A673 (cell line): ENCODE results near the gene FKTN. TPM values are rescaled to one million over a fixed set of nuclear protein-coding genes. Genes with fewer than 3 reads are reported as not detected.

Experiments
- Bru-seq: library from RNA; stranded (reverse); fragments of 400-500 nt; gene quantifications from one replicate; lab custom pipeline; 2021; lab: Mats Ljungman, UMichigan
- BruChase-seq, 2 experiments: library from RNA; stranded (reverse); fragments of 400-500 nt; gene quantifications; one replicate each; lab custom pipeline; 2021; lab: Mats Ljungman, UMichigan
- BruUV-seq: library from RNA; stranded (reverse); fragments of 400-500 nt; replicated peaks from 2 replicates; lab custom pipeline; 2021; lab: Mats Ljungman, UMichigan
- CTCF ChIA-PET: fragments of 300-600 bp; sonication (Branson Sonifier 250); formaldehyde crosslinking; loops from one replicate; lab custom pipeline; 2022; ENCODE audit warnings: antibody characterized with exemption; lab: Charles Lee
- POLR2A ChIA-PET: fragments of 300-600 bp; sonication (Branson Sonifier 250); formaldehyde crosslinking; loops from one replicate; lab custom pipeline; 2022; ENCODE audit warnings: antibody characterized with exemption; ENCODE audit not compliant: low non-redundant PET; lab: Charles Lee
- DNase-seq: peaks from one replicate; pipeline ENCODE4 v3.0.0-alpha.2; 2015; ENCODE audit warnings: low spot score
- H3K27ac ChIP-seq: fragments of 200-600 bp; sonication (generic); 2 replicates; pipeline ENCODE4 v1.5.1; 2016; ENCODE audit warnings: mixed run types, low read depth, mild to moderate bottlenecking, mixed read lengths, antibody characterized with exemption, low read length; ENCODE audit not compliant: poor library complexity, severe bottlenecking
- H3K27me3 ChIP-seq: fragments of 200-600 bp; sonication (generic); replicated peaks from 2 replicates; pipeline ENCODE4 v1.6.1; 2017; ENCODE audit warnings: mixed run types, low read depth, mild to moderate bottlenecking, mixed read lengths, antibody characterized with exemption, low read length; ENCODE audit not compliant: insufficient read depth, poor library complexity
- H3K36me3 ChIP-seq: fragments of 200-600 bp; sonication (generic); 2 replicates; pipeline ENCODE4 v1.6.1; 2016; ENCODE audit warnings: mixed run types, mild to moderate bottlenecking, mixed read lengths, antibody characterized with exemption, low read length; ENCODE audit not compliant: insufficient read depth, poor library complexity, severe bottlenecking
- H3K4me1 ChIP-seq: fragments of 200-600 bp; sonication (generic); 2 replicates; pipeline ENCODE4 v1.6.1; 2017; ENCODE audit warnings: mixed run types, mild to moderate bottlenecking, mixed read lengths, antibody characterized with exemption, low read length; ENCODE audit not compliant: insufficient read depth, poor library complexity, severe bottlenecking
- H3K4me3 ChIP-seq: fragments of 200-600 bp; sonication (generic); 2 replicates; pipeline ENCODE4 v1.5.1; 2016; ENCODE audit warnings: low read depth, mixed run types, mild to moderate bottlenecking, mixed read lengths, low read length; ENCODE audit not compliant: poor library complexity, severe bottlenecking
- H3K9me3 ChIP-seq: fragments of 200-600 bp; sonication (generic); 2 replicates; pipeline ENCODE4 v1.6.1; 2016; ENCODE audit warnings: mixed run types, low read depth, mild to moderate bottlenecking, mixed read lengths, antibody characterized with exemption, low read length; ENCODE audit not compliant: poor library complexity, severe bottlenecking
- EZH2 ChIP-seq: fragments of 200-600 bp; sonication (generic); IDR thresholded peaks from 2 replicates; pipeline ENCODE4 v1.6.1; 2017; ENCODE audit warnings: borderline replicate concordance, low read depth, mild to moderate bottlenecking, mixed read lengths, antibody characterized with exemption, low read length; ENCODE audit not compliant: poor library complexity, severe bottlenecking
- intact Hi-C: fragments of 100-400 bp; cut with micrococcal nuclease; formaldehyde crosslinking; loops from one replicate; pipeline ENCODE4 v1.10.0; 2022; ENCODE audit not compliant: unreplicated experiment
- long read RNA-seq: library from polyadenylated mRNA; stranded (forward); transcript quantifications from one replicate; pipeline ENCODE4 v2.0.0, GENCODE V29; 2022
- total RNA-seq: library from RNA; stranded (reverse); gene quantifications from 2 replicates; pipeline ENCODE4 v1.2.3, GENCODE V29; 2021
- TF ChIP-seq, protein P1 (sequence below): fragments of 300-800, 200-600 bp; sonication (generic); conservative IDR thresholded peaks from 2 replicates; pipeline ENCODE4 v1.5.1; 2017; ENCODE audit warnings: low read depth, mild to moderate bottlenecking, antibody characterized with exemption, low read length, moderate library complexity, mixed read lengths

FKTN gene
- 15.4 and 15.9 TPM in 2 replicates for total RNA-seq
- percentile 68 among the genes with signal in this experiment for Bru-seq, nascent RNA
- BruChase-seq, experiment 1, labeled RNA remaining after a 2-hour chase = percentile 63 among the genes with signal in this experiment
- BruChase-seq, experiment 2, labeled RNA remaining after a 6-hour chase = percentile 70 among the genes with signal in this experiment
- long read RNA-seq, full-length matches to known transcripts = 1 of 22 reads
- long read RNA-seq, partial matches to known transcripts = 11 of 22 reads
- long read RNA-seq, other reads (novel, unspliced or antisense) = 10 of 22 reads

DNA sequence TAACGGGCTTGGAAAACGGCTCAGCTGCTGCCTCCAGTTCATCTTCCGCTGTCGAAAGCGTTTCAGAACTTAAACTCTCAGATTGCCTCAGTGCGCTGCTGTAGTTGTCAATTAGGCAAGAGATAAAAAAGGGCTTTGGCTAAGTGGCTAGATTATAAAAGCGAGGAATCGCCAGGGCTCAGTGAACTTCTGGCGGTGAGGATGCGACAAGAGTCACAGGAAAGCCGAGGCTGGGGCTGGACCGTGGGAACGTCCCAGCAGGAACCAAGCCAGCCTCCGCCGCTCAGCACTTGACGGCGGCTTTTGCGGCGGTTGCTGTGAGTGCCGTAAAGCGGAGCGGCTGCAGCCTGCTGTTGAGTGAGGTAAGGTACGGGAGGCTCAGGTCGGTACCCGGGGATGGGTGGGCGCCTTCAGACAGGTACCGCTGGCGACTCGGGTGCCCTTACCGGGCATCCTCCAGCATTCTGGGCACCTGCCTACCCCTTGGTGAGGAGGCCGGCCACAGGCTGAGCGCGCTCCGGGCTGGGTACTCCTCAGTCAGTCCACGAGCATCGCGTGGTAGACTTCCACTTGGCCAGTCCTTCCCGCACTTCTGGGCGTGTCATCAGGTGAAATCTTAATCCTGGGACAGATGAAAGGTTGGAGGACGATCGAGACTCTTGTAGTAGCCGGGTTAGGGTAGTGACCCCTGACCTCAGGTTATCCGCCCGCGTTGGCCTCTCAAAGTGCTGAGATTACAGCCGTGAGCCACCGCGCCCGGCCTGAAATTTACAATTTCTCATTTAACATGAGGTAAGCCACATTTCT is at the start of gene FKTN:
Gene FKTN (plus strand): TSS at position 328 of the 807 bp plus-strand sequence. CDS start 16,902 bp downstream, outside the sequence.
- BruUV-seq = no TSS peak
- Histone ChIP-seq H3K36me3 (no peaks in the 10 kb centered on the region), H3K9me3 (peaks cover 18% of the 10 kb centered on the region), H3K4me1 (no peaks in the 10 kb centered on the region), H3K27ac (no peak within 1 kb of the TSS), H3K4me3 (peak within 1 kb of the TSS; percentile 73), H3K27me3 (no peaks in the 10 kb centered on the region)
- intact Hi-C loops = no loop called here
- ChIA-PET CTCF (no interaction called here), POLR2A (no interaction called here)
- no peak for TF ChIP-seq EZH2
- TF ChIP-seq, protein P1, sequence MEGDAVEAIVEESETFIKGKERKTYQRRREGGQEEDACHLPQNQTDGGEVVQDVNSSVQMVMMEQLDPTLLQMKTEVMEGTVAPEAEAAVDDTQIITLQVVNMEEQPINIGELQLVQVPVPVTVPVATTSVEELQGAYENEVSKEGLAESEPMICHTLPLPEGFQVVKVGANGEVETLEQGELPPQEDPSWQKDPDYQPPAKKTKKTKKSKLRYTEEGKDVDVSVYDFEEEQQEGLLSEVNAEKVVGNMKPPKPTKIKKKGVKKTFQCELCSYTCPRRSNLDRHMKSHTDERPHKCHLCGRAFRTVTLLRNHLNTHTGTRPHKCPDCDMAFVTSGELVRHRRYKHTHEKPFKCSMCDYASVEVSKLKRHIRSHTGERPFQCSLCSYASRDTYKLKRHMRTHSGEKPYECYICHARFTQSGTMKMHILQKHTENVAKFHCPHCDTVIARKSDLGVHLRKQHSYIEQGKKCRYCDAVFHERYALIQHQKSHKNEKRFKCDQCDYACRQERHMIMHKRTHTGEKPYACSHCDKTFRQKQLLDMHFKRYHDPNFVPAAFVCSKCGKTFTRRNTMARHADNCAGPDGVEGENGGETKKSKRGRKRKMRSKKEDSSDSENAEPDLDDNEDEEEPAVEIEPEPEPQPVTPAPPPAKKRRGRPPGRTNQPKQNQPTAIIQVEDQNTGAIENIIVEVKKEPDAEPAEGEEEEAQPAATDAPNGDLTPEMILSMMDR = no peak
- DNase-seq = peak; percentile 91

- ChIA-PET CTCF (no interaction called here), POLR2A (no interaction called here)
- Histone ChIP-seq H3K4me3 (no peak overlapping the region), H3K27me3 (no peaks in the 10 kb centered on the region), H3K9me3 (no peaks in the 10 kb centered on the region), H3K4me1 (no peaks in the 10 kb centered on the region), H3K36me3 (peaks cover 10% of the 10 kb centered on the region), H3K27ac (no peak overlapping the region)
- TF ChIP-seq, protein P1 = no peak
- TF ChIP-seq EZH2 = no peak
- intact Hi-C loops = loop anchor here (10.0 kb wide), 1 partner anchor 56 kb away; no protein-coding TSS in a partner anchor
- DNase-seq = no peak
- BruUV-seq = no TSS peak
Observed at GRCh38 chr9:105508530-105508929, 49.4 kb upstream of the FKTN start.

DNA sequence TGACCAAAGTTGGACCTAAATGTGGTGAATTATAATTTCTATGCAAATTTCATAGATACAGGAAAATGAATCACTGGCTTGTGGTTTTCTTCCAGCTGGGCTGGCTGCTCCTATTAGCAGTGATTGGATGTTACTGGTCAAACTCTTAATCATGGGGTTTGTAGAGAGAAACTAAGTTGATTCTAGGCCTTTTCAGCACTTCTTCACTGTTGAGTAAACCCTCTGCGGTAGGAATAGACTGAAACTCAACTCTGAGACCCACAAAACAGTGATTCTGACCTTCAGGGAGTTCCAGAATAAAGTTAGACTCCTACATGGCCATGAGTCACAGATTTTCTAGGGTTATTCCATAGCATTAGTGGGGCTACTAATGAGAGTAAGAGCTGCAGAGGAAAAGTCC is 47.9 kb upstream of the FKTN start:
- Histone ChIP-seq H3K27ac (no peak overlapping the region), H3K36me3 (peaks cover 10% of the 10 kb centered on the region), H3K4me1 (no peaks in the 10 kb centered on the region), H3K4me3 (no peak overlapping the region), H3K9me3 (no peaks in the 10 kb centered on the region), H3K27me3 (no peaks in the 10 kb centered on the region)
- peak; percentile 27 for DNase-seq
- TF ChIP-seq EZH2 = no peak
- TF ChIP-seq, protein P1 = no peak
- no TSS peak for BruUV-seq
- intact Hi-C loops = no loop called here
- ChIA-PET POLR2A (no interaction called here), CTCF (no interaction called here)
